Measurements from ENCODE around the gene MS4A15.
"Not testable (repeated sequence)": the region's sequence is repeated elsewhere in the genome, so short reads cannot be mapped to it uniquely, and the experiment has no call there.

GRCh38 chr11:60759438-60760225 is 3.0 kb downstream of the MS4A15 start:
- TF ChIP-seq CTCF (IDR thresholded peaks at IDR 0.05); ZFX (IDR thresholded peaks at IDR 0.05; ENCODE audit: borderline replicate concordance): not testable (repeated sequence)

Data from 22Rv1 (cell line).